ENCODE results near the gene TRAPPC1.

Gene TRAPPC1

DNA sequence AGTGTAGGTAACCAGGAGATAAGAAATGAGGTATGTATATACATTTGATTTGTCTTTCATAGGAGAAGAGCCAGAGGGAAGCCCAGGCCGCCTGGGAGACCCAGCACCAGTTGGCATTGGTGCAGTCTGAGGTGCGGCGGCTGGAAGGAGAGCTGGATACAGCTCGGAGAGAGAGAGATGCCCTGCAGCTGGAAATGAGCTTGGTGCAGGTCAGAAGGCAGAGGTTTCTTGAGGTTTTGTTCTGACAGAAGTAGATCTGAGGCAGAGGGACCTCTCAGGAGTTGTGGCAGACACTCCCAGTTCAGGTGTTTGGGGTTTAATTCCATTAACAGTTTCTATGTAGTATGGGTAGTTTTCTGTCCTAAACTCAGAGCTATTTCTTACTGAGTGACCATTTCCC is 8.3 kb upstream of the TRAPPC1 start:
- no peak for DNase-seq

DNA sequence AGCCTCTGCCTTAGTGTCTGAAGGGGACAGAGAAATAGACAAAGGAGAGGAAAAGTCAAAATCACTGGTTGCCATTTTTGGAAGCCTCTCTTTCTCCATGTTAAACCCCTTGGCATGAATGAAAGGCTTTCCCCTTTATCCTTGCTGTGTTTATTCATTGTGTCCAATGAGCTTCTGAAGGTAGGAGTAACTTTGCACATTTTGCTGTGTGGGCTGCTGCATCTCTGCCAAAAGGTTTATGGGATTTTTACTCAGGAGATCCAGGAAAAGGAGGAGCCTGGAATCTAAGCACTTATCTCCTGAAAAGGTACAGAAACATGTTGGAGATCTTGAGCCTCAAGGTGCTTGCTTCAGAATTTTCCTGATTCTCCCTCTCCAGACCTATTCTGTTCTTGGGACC is 4.1 kb upstream of the TRAPPC1 start:
- DNase-seq, result no peak

GRCh38 chr17:7932949-7933348 is 1.2 kb upstream of the TRAPPC1 start:
- DNase-seq, result no peak

DNA sequence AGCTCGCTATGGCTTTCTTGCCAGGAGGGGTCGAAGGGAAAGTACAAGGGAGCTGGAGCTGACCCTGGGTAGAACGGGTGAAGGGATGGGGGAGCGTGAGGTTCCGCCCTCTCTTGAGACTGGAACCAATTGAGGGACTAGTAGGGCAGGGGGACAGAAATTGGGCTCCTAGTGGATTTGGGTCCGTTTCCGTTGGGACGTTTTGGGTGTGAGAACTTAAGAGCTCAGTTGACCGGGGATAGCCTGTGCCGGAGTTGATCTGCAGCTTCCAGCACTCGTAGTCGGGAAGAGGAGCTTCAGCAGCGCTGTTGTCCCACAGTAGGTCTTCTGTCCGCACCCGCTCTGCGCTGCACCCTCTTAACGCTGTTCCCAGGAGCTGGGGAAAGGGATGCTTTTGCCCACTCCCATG is 741 bp upstream of the TRAPPC1 start:
- DNase-seq, result no peak

DNA sequence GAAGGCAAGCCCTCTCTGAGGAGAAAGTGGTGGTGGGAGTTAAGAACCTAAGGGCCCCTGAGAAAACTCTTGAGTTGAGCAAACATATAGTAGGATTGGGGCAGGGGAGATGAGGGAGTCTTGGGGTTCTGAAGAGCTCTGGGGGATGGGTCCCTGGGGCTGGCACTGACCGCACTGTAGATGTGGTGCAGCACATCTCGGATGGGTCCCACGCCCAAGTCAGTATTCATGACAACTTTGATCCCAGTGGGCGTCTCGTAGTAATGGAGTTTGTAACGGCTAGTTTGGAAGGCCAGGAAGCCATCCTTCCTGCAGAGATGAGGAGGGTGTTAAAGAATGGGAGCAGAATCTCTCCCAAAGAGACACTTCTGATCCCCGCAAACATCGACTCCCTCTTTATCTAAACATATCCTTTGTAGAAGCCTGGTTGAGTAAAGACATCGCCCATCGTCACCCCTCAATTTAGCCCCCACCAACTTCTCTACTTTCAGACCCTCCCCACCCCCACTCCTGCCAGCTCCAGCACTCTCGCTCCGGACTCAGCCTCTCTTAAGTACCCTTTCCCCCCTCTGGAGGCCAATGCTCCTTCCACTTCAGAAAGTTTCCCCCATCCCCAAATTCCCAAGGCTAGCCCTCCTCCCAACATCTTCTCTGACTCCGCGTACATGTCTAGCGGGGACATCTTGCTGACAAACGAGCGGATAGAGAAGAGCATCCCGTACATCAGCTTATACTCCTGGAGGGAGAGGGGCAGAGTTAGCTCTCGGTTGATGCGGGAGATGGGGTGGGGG is 710 bp downstream of the TRAPPC1 start:
- no peak for DNase-seq

DNA sequence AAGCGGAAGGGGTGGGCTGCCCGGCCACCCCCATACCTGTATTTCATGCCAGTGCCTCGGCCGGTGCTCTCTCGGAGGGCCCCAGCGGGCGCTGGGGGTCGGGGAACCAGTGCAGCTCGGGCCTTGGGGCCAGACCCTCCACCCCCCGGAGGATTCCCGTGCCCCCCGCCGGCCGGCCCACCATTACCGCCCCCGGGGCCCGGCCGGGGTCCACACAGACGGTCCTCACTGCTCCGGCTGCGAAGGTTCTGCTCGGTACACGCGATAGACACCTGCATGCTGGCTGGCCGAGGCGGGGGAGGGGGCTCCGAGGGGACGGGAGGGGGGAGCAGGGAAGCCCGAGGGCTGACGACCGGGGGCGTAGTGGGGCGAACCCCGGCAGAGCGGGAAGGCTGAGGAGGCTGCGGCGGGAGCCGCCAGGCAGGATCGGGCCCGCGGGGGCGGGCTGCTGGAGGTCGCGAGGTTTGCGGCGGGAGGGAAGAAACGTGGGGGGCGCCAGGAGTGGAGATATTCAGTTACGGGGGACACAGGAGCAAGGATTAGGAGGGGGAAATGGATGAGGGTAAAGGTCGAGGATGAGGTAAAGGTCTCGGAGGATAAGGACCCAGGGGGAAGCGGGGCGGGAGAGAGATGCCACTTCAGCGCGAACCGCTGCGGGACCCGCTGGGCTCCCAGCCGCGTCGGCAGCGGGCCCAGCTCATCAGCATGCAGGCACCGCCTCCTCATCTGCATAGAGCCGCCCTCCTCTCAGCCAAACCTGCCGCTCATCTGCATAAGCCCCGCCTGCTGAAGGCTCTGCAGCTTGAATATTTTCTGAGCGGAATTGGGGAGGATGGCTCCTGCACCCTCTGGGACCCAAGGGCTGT is 2.4 kb downstream of the TRAPPC1 start, which contains the start of gene KCNAB3:
KCNAB3 (minus strand) TSS at position 699 of the 866 bp plus-strand sequence; CDS start at position 278, 421 bp downstream.
- DNase-seq, result peak; percentile 55

DNA sequence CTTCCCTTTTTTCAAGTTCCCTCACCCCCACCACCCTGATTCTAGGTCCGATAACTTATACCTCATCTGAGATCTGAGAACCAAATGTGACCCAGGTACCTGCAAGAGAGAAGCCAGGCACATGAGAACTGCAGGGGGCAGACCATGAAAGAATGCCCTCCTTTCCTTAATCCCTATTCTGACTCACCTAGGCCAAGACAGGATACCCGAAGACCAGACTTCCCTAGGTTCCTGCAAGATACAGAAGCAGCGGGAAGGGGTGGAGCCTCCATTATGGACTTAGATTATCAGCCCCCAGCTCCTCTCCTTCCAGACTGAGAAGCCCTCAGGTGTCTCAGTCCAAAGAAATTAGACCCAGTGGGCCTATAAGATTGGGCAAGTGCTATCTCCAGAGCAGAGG is 4.2 kb downstream of the TRAPPC1 start:
- DNase-seq, result no peak

GRCh38 chr17:7922845-7923628 is 8.7 kb downstream of the TRAPPC1 start:
- no peak for DNase-seq

GRCh38 chr17:7922269-7922844 is 9.4 kb downstream of the TRAPPC1 start:
- DNase-seq, result no peak

DNA sequence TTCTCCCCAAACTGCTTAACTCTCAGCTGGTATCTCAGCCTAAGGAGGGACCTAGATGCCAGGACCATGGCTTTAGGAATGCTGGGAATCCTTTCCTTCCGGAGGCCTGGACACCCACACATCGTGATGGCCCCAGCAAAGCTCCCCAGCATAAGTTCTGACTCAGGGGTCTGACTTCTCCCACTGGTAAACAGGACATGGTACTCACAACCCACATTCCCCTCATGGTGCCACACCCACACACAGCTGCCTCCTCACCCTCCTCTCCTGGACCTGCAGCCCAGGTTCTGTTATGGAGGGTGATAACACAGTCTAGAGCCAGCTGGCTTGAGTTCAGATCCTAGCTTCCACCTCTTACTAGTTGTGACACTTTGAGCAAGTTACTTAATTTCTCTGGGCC is 14.9 kb downstream of the TRAPPC1 start:
- no peak for DNase-seq

DNA sequence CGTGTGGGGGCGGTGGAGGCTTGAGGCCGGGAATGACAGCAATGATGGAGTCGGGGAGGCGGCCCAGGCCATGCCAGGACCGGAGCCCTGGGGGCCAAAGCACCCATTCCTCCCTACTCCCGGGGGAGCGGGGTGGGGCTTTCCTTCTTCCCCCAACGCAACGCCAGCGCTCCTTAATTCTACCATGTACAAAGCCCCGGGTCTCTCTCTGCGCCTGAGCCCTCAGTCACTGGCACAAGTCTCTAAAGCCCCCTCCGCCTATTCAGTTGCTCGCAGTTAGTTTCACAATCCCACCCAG is 15.4 kb downstream of the TRAPPC1 start:
- no peak for DNase-seq

DNA sequence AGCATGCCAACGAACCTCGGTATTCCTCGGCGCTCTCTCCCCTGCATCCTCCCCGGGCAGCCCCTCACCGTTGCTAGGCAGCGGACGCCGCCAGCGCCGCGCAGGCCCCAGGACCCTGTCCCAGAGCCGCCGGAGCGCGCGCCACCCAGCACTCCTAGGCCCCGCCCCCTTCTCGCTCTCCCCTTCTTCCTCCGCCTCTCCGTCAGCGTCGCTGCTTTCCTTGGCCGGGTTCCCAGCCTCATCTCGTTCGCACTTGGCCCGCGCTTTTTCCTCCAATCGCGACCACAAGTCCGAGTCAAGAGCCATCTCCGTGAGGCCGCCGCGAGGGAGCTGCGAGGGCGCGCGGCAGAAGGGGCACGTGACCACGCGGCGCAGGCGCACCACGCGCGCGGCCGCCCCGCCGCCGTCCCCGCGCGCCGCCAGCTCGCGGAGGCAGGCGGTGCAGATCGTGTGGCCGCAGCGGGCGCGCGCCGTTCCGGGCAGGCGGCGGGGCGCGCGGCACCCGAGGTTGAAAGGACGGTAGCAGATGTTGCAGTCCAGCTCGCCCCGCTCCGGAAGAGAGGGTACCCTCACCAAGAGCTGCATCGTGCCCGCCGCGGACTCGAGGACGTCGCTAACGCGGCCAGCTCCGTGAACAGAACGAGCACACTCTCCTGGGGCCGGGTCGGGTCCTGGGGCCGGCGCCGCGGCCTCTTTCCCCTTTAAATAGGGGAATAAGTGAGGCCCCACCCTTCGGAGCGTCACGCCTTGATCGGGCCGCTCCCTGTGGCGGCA is 15.9 kb downstream of the TRAPPC1 start, which contains the start of gene RNF227:
RNF227 (minus strand) TSS at position 679 of the 774 bp plus-strand sequence; CDS start at position 585, 94 bp downstream.
- DNase-seq, result peak; percentile 92

GRCh38 chr17:7915179-7915610 is 16.6 kb downstream of the TRAPPC1 start:
- DNase-seq, result no peak

DNA sequence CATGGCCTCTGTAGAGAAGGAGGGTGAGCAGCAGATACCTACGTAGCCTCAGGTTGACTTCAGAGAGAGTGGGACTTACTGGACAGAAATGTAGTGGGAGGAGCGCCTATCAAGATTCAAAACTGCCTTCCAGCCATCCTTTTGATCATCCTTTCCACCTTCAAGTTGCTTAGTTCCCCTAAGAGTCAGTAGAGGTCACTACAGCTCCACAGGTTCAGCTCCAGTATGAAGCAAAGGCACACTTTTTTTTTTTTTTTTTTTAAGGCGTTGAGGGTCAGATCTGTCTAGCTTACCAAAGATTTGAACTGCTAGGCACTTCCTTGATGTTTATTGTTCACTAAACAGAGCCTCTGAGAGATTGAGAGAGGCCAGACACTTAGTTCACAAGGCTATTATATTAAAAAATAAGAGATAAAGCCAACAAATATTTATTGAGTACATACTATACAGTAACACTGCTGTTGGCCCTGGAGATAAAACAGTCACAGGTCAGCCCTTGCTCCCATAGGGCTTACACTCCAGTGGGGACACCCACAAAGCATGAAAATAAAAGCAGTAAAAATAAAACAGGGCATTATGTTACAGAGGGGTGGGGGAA is 18.7 kb downstream of the TRAPPC1 start:
- peak; percentile 33 for DNase-seq

- DNase-seq, result no peak
Measured at GRCh38 chr17:7911116-7911515, 20.6 kb downstream of the TRAPPC1 start.

DNA sequence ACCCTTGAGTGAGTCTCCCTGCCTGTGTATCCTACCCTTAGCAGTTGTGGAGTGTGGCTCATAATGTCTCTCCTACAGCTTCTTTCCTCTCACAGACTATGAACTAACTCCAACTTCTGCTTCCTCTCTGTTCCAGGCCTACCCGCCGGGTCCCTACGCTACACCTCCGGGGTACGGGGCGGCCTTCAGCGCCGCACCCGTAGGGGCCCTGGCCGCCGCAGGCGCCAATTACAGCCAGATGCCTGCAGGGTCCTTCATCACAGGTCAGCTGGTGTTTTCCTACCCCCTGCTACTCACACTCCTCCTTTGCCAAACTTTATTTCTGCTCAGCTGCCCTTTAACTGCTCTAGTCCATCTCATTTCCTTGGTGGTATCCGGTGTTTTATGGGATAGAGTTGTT is 21.0 kb downstream of the TRAPPC1 start:
- no peak for DNase-seq

- no peak for DNase-seq
Measured at GRCh38 chr17:7910281-7910680, 21.5 kb downstream of the TRAPPC1 start.

DNA sequence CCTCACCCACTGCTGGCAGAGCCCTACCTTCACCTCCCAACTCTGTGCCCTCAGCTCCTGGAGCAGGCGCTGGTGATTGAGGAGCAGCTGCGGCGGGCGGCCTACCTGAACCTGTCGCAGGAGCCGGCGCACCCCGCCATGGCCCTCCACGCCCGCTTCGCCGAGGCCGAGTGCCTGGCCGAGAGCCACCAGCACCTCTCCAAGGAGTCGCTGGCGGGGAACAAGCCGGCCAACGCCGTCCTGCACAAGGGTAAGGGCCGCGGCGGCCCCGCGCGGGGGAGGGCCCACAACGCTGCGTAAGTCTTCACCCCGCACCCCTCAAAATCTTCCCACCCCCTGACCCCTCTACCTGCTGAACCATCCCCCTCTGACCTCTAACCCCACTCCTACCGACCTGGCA is 22.7 kb downstream of the TRAPPC1 start:
- no peak for DNase-seq

DNA sequence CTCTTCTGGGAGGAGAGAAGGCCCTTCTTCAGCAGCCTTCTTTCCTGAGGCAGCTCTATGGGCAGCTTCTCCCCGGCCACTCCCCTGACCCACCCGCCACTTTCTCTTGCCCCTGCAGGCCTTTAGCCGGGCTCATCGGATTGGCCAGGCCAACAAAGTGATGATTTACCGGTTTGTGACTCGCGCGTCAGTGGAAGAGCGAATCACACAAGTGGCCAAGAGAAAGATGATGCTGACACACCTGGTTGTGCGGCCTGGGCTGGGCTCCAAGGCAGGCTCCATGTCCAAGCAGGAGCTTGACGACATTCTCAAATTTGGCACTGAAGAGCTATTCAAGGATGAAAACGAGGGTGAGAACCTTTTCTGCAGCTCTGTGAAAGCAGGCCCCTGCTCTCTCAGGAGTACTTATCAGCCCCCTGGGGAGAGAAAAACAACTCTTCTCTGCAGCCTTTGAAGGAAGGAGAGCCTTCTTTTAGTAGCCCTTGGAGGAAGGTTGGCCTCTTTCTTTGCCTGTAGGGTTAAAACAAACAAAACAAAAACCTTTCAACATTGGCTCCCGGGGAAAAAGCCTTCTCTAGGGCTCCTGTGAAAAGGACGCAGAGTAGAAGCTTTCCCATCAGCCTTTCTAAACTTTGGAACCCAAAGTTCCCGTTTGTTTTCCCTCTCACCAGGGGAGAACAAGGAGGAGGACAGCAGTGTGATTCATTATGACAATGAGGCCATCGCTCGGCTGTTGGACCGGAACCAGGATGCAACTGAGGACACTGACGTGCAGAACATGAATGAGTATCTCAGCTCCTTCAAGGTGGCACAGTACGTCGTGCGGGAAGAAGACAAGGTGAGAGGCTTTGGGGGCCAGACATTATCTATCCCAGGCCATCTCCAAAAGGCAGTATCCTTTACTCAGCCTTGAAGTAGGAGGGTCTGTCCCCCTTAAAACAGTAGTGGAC is 28.3 kb downstream of the TRAPPC1 start:
- no peak for DNase-seq

- peak; percentile 17 for DNase-seq
Measured at GRCh38 chr17:7897773-7898172, 34.0 kb downstream of the TRAPPC1 start.

All from NCI-H446 treated with DMSO at 0.1 percent for 48 hours (cell line).